OCI-LY7 (cell line): ENCODE results near the gene CUL4A.

Experiments used
- EZH2phosphoT487 ChIP-seq: fragments of 200-600 bp; sonication (generic); IDR thresholded peaks from 2 replicates; pipeline ENCODE4 v1.6.1; 2018; ENCODE audit warnings: low read depth, borderline replicate concordance, mild to moderate bottlenecking, mixed run types, antibody characterized with exemption, low read length, moderate library complexity, mixed read lengths
- TF ChIP-seq, protein P1 (sequence below): fragments of 200-600 bp; sonication (generic); conservative IDR thresholded peaks from 2 replicates; pipeline ENCODE4 v1.5.1; 2014; ENCODE audit warnings: mild to moderate bottlenecking, antibody characterized with exemption, low read length, moderate library complexity, mixed read lengths

DNA sequence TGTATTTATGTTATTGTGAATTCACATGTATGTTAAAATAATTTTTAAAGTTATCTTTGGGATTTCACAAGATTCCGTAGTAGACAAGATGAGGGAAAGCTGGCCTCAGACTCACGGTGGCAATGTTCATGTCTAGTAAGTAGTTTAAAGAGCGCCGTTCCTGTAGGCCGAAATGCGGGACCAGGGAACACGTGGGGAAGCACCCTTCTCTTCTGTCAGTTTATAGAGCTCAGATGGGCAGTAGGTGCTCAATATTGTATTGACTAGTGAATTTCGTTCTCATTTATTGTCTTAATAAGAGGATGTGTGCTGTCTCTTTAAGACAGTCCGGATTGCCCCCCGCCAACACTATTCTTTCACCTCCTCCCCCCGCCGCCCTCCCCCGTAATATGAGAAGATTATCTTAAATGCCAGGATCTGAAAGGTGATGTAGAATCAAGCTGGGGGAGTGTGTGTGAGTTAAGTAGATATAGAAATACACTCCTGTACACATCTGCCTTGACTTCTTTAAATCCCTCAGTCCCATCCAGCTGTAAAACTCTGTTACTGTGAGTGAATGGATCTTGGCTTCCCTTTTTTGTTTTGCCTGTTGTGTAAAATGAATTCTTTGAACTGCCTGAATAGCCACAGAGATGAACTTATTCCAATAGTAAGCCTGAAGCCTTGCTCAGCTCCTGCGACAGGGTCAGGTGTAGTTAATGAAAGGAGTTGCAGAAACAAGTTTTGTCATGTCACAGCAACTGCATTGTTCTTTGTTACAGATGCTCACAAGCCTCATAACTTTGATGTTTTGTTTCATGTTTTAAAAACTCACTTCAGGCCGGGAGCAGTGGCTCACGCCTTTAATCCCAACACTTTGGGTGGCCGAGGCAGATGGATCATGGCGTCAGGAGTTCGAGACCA lies 88.9 kb downstream of the CUL4A start:
- TF ChIP-seq EZH2phosphoT487 = no peak
- TF ChIP-seq, protein P1, sequence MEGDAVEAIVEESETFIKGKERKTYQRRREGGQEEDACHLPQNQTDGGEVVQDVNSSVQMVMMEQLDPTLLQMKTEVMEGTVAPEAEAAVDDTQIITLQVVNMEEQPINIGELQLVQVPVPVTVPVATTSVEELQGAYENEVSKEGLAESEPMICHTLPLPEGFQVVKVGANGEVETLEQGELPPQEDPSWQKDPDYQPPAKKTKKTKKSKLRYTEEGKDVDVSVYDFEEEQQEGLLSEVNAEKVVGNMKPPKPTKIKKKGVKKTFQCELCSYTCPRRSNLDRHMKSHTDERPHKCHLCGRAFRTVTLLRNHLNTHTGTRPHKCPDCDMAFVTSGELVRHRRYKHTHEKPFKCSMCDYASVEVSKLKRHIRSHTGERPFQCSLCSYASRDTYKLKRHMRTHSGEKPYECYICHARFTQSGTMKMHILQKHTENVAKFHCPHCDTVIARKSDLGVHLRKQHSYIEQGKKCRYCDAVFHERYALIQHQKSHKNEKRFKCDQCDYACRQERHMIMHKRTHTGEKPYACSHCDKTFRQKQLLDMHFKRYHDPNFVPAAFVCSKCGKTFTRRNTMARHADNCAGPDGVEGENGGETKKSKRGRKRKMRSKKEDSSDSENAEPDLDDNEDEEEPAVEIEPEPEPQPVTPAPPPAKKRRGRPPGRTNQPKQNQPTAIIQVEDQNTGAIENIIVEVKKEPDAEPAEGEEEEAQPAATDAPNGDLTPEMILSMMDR = no peak
